CD8-positive, alpha-beta memory T cell (primary cell): ENCODE measurements around the gene GLMP. TPM values are rescaled to one million over a fixed set of nuclear protein-coding genes. Genes with fewer than 3 reads are reported as not detected.

Experiments
- CTCF ChIA-PET: fragments of 350-600 bp; sonication (Branson Sonifier 250); formaldehyde crosslinking; loops from one replicate; lab custom pipeline; 2021; ENCODE audit warnings: antibody characterized with exemption; lab: Charles Lee
- POLR2A ChIA-PET: fragments of 350-600 bp; sonication (Branson Sonifier 250); formaldehyde crosslinking; loops from one replicate; lab custom pipeline; 2021; ENCODE audit warnings: antibody characterized with exemption; lab: Charles Lee
- DNase-seq, 5 donors: peaks; one replicate each; pipeline versions ENCODE4 v3.0.0 to v3.0.0-alpha.2; 2020 to 2022; ENCODE audit warnings: mixed read lengths in 1 of 5
- H3K27ac ChIP-seq: one replicate; pipeline ENCODE4 v1.7.0; 2013; ENCODE audit warnings: low read depth, mild to moderate bottlenecking, low read length, moderate library complexity
- H3K27me3 ChIP-seq: 2 replicates; pipeline ENCODE4 v1.7.0; 2013; ENCODE audit warnings: low read length, mild to moderate bottlenecking; ENCODE audit not compliant: insufficient read depth, poor library complexity, severe bottlenecking
- H3K36me3 ChIP-seq: 2 replicates; pipeline ENCODE4 v1.7.0; 2013; ENCODE audit warnings: mild to moderate bottlenecking, low read length, moderate library complexity; ENCODE audit not compliant: insufficient read depth
- H3K4me1 ChIP-seq: 2 replicates; pipeline ENCODE4 v1.7.0; 2013; ENCODE audit warnings: mild to moderate bottlenecking, low read length, moderate library complexity; ENCODE audit not compliant: insufficient read depth
- H3K4me3 ChIP-seq: 2 replicates; pipeline ENCODE4 v1.7.0; 2013; ENCODE audit warnings: mild to moderate bottlenecking, low read length
- H3K9me3 ChIP-seq: 2 replicates; pipeline ENCODE4 v1.7.0; 2013; ENCODE audit warnings: mild to moderate bottlenecking, low read length
- H3K27ac Mint-ChIP-seq, 8 donors: one replicate each; pipeline ENCODE4 v1.8.0; 2020 to 2021; ENCODE audit warnings: mixed read lengths in 8 of 8, mild to moderate bottlenecking in 6 of 8, inconsistent platforms in 3 of 8, moderate library complexity in 3 of 8
- H3K27me3 Mint-ChIP-seq, 2 donors: one replicate each; pipeline ENCODE4 v1.8.0; 2020 to 2021; ENCODE audit warnings: mixed read lengths in 2 of 2, mild to moderate bottlenecking in 1 of 2, moderate library complexity in 1 of 2
- H3K36me3 Mint-ChIP-seq, 3 donors: one replicate each; pipeline ENCODE4 v1.8.0; 2020 to 2021; ENCODE audit warnings: mixed read lengths in 3 of 3, inconsistent platforms in 1 of 3, mild to moderate bottlenecking in 1 of 3
- H3K4me1 Mint-ChIP-seq, 3 donors: one replicate each; pipeline ENCODE4 v1.8.0; 2020 to 2021; ENCODE audit warnings: mixed read lengths in 3 of 3, inconsistent platforms in 1 of 3, mild to moderate bottlenecking in 1 of 3
- H3K4me3 Mint-ChIP-seq, 7 donors: one replicate each; pipeline ENCODE4 v1.8.0; 2020 to 2021; ENCODE audit warnings: mixed read lengths in 7 of 7, mild to moderate bottlenecking in 6 of 7, moderate library complexity in 4 of 7, inconsistent platforms in 2 of 7
- H3K9me3 Mint-ChIP-seq, 5 donors: one replicate each; pipeline ENCODE4 v1.8.0; 2020 to 2022; ENCODE audit warnings: mixed read lengths in 5 of 5, mild to moderate bottlenecking in 3 of 5, moderate library complexity in 2 of 5, inconsistent platforms in 1 of 5
- polyA plus RNA-seq: library from polyadenylated mRNA; unstranded; fragments of 300-500 nt; fragmentation: Illumina TruSeq; gene quantifications from one replicate; pipeline ENCODE4 v1.2.3, GENCODE V29; 2021
- total RNA-seq, 2 experiments: library from RNA; stranded (reverse); gene quantifications; one replicate each; pipeline ENCODE4 v1.2.3, GENCODE V29; 2021

Gene GLMP
- total and polyA plus RNA-seq, 3 experiments from 2014 or later = 18.9 to 20.9 (median 19.5) TPM

DNA sequence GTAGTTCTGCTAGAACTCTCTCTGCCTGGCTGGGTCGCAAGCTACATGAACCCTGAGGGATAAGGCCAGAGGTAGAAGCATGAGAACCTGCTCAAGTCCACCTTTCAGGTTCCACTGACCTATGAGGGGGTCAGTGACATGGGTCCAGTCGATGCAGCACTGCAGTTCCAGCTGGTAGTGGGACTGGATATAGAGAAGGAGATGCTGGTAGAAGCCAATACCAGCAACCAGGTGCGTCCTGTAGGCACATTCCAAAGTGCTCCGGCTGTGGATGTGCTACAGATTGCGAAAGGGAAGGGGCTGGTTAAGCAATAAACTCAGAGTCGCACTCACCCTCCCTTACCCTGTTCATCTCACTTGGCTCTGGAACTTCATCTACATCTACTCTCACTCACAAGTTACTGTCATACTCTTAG lies 18.5 kb downstream of the GLMP start:
- CTCF ChIA-PET = no interaction called here
- H3K36me3 Mint-ChIP-seq = peaks cover 10 to 75% (median 16%) of the 10 kb centered on the region in 3 donors

DNA sequence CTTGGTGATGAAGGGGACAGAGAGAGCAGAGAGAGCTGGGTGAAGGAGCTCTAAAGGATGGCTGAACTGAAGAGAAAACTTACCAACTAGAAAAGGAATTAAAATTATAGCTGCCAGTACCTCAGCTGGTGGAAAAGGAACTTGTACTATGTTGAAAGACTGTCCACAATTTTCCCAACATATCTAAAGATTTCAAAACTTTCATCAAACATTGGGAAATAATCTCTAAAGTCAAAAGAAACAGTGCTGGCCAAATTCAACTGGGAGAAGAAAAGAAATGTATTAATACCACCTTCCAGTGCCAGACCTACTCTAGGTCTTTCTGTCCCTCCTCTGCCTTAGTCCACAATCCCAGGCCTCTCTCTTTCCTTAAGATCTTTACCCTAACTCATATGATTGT lies 18.9 kb downstream of the GLMP start:
- no peak overlapping the region for H3K4me3 Mint-ChIP-seq
- Histone ChIP-seq H3K27ac (no peak overlapping the region), H3K36me3 (peaks cover 65% of the 10 kb centered on the region), H3K9me3 (no peaks in the 10 kb centered on the region), H3K4me3 (no peak overlapping the region), H3K27me3 (no peaks in the 10 kb centered on the region), H3K4me1 (peaks cover 9% of the 10 kb centered on the region)
- no peaks in the 10 kb centered on the region for H3K27me3 Mint-ChIP-seq
- POLR2A ChIA-PET = no interaction called here
- CTCF ChIA-PET = no interaction called here
- H3K27ac Mint-ChIP-seq = peak overlapping the region in 1 of 8 donors; percentile 63
- H3K36me3 Mint-ChIP-seq = peaks cover 10 to 79% (median 18%) of the 10 kb centered on the region in 3 donors
- no peaks in the 10 kb centered on the region for H3K9me3 Mint-ChIP-seq
- DNase-seq = no peak
- peaks cover 18 to 23% (median 22%) of the 10 kb centered on the region in 3 donors for H3K4me1 Mint-ChIP-seq

More for the DNA sequence above, 18.5 kb downstream of the GLMP start:
- Mint-ChIP-seq H3K27ac (peak overlapping the region in 1 of 8 donors; percentile 63), H3K9me3 (no peaks in the 10 kb centered on the region), H3K4me3 (no peak overlapping the region), H3K27me3 (no peaks in the 10 kb centered on the region), H3K4me1 (peaks cover 21 to 27% (median 27%) of the 10 kb centered on the region in 3 donors)
- Histone ChIP-seq H3K4me1 (peaks cover 13% of the 10 kb centered on the region), H3K36me3 (peaks cover 61% of the 10 kb centered on the region), H3K27ac (no peak overlapping the region), H3K4me3 (no peak overlapping the region), H3K9me3 (no peaks in the 10 kb centered on the region), H3K27me3 (no peaks in the 10 kb centered on the region)
- DNase-seq = no peak
- POLR2A ChIA-PET = no interaction called here

DNA sequence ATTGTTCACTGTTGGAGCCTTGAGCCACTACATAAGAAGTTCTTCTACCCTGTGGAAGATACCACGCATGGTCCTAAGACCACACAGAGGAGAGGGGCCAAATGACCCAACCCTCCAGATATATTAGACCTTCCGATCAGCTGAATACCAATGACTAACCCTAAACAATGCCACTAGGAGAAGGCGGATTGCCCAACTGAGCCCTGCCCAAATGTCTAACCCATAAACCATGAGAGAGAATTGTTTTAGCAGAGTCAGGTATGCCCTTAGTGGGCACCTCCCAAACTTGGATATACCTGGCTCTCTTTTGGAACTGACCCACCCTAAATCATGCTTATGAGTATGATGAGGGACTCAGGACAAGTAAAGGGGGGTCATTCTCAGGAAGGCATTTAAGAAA lies 25.2 kb downstream of the GLMP start:
- Histone ChIP-seq H3K9me3 (no peaks in the 10 kb centered on the region), H3K4me3 (no peak overlapping the region), H3K4me1 (no peaks in the 10 kb centered on the region), H3K27me3 (no peaks in the 10 kb centered on the region), H3K36me3 (peaks cover 65% of the 10 kb centered on the region), H3K27ac (no peak overlapping the region)
- no peaks in the 10 kb centered on the region for H3K9me3 Mint-ChIP-seq
- POLR2A ChIA-PET = interaction anchor here (0.8 kb wide), 1 partner anchor 12 kb away, joined by 5 read pairs; the partner anchor contains the start of gene SMG5
- peak overlapping the region in 1 of 8 donors; percentile 8 for H3K27ac Mint-ChIP-seq
- CTCF ChIA-PET = no interaction called here
- DNase-seq = no peak
- H3K4me3 Mint-ChIP-seq = no peak overlapping the region
- H3K36me3 Mint-ChIP-seq = peaks cover 10 to 89% (median 38%) of the 10 kb centered on the region in 3 donors
- no peaks in the 10 kb centered on the region for H3K27me3 Mint-ChIP-seq
- no peaks in the 10 kb centered on the region for H3K4me1 Mint-ChIP-seq

DNA sequence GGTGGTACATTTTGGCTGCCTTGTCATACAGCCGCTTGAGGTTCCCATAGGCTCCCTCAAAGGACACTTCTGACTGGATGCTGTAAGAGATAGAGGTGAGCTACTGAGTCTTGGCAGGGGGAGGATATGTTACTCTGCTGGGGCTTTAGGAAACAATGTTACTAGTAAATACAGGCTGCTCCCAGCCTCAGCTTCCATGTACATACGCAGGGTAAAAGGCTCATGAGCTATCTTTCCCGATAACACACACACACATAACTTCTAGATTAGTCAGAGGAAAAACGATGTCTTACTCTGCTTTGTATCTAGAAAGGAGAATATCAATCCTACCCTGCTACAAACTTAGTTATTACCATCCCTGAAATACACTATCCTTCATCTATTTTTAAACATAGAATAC lies 27.1 kb downstream of the GLMP start:
- H3K27me3 Mint-ChIP-seq = no peaks in the 10 kb centered on the region
- no peaks in the 10 kb centered on the region for H3K9me3 Mint-ChIP-seq
- Histone ChIP-seq H3K36me3 (peaks cover 50% of the 10 kb centered on the region), H3K4me1 (no peaks in the 10 kb centered on the region), H3K9me3 (no peaks in the 10 kb centered on the region), H3K4me3 (no peak overlapping the region), H3K27me3 (no peaks in the 10 kb centered on the region), H3K27ac (no peak overlapping the region)
- H3K36me3 Mint-ChIP-seq = peaks cover 14 to 87% (median 35%) of the 10 kb centered on the region in 3 donors
- H3K4me3 Mint-ChIP-seq = no peak overlapping the region
- ChIA-PET POLR2A (interaction anchor here (0.9 kb wide), 1 partner anchor 9 kb away, joined by 4 read pairs; no protein-coding TSS in a partner anchor), CTCF (no interaction called here)
- DNase-seq = no peak
- peak overlapping the region in 1 of 8 donors; percentile 23 for H3K27ac Mint-ChIP-seq
- no peaks in the 10 kb centered on the region for H3K4me1 Mint-ChIP-seq

DNA sequence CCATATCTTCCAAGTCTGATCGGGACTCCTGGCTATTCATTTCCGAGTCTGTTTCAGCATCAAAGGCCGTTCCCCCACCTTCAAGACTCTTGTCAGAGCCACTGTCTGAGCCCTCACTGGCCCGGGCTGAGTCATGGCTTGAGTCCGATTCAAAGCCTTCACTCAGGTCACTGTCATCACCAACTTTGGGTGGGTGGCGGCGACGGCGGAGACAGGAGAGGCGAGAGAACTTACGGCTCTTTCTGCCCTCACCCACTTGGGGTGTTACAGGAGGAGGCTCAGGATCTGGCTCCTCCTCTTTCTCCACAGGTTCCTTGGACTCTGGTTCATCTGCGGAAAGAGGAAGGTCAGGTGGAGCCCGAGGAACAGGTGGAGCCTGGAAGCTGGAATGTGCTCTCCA lies 29.4 kb downstream of the GLMP start:
- Histone ChIP-seq H3K36me3 (peaks cover 50% of the 10 kb centered on the region), H3K27me3 (no peaks in the 10 kb centered on the region), H3K4me1 (no peaks in the 10 kb centered on the region), H3K9me3 (no peaks in the 10 kb centered on the region), H3K27ac (no peak overlapping the region), H3K4me3 (no peak overlapping the region)
- no peak for DNase-seq
- Mint-ChIP-seq H3K36me3 (peaks cover 12 to 80% (median 31%) of the 10 kb centered on the region in 3 donors), H3K27me3 (no peaks in the 10 kb centered on the region), H3K9me3 (no peaks in the 10 kb centered on the region), H3K4me1 (no peaks in the 10 kb centered on the region), H3K27ac (no peak overlapping the region), H3K4me3 (no peak overlapping the region)
- CTCF ChIA-PET = no interaction called here
- POLR2A ChIA-PET = no interaction called here

DNA sequence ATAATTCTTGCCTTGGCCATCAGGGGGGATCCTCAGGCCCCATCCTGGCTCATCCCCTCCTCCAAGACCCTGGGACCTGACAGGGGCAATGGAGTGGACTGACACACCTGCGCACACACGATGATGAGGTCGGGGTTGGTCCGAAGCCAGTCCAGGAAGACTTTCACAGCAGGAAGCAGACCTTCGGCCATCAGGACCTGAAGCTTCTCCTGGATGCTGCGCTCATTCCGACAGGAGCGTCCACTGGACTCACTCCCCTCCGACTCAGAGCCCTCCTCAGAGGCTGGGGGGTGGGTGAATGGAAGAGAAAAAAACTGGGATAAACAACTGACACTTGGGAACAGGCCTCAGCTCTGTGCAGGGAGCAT lies 32.2 kb downstream of the GLMP start:
- H3K4me1 Mint-ChIP-seq = peaks cover 0 to 2% (median 0%) of the 10 kb centered on the region in 3 donors
- no peak overlapping the region for H3K4me3 Mint-ChIP-seq
- peaks cover 18 to 88% (median 32%) of the 10 kb centered on the region in 3 donors for H3K36me3 Mint-ChIP-seq
- Histone ChIP-seq H3K4me3 (no peak overlapping the region), H3K9me3 (no peaks in the 10 kb centered on the region), H3K36me3 (peaks cover 69% of the 10 kb centered on the region), H3K27ac (no peak overlapping the region), H3K4me1 (no peaks in the 10 kb centered on the region), H3K27me3 (no peaks in the 10 kb centered on the region)
- ChIA-PET POLR2A (no interaction called here), CTCF (interaction anchor here (1.3 kb wide), 1 partner anchor 19 kb away, joined by 3 read pairs; the partner anchor contains the start of gene SMG5)
- H3K27me3 Mint-ChIP-seq = no peaks in the 10 kb centered on the region
- peak overlapping the region in 2 of 8 donors; percentile 12 to 24 for H3K27ac Mint-ChIP-seq
- DNase-seq = no peak
- no peaks in the 10 kb centered on the region for H3K9me3 Mint-ChIP-seq

DNA sequence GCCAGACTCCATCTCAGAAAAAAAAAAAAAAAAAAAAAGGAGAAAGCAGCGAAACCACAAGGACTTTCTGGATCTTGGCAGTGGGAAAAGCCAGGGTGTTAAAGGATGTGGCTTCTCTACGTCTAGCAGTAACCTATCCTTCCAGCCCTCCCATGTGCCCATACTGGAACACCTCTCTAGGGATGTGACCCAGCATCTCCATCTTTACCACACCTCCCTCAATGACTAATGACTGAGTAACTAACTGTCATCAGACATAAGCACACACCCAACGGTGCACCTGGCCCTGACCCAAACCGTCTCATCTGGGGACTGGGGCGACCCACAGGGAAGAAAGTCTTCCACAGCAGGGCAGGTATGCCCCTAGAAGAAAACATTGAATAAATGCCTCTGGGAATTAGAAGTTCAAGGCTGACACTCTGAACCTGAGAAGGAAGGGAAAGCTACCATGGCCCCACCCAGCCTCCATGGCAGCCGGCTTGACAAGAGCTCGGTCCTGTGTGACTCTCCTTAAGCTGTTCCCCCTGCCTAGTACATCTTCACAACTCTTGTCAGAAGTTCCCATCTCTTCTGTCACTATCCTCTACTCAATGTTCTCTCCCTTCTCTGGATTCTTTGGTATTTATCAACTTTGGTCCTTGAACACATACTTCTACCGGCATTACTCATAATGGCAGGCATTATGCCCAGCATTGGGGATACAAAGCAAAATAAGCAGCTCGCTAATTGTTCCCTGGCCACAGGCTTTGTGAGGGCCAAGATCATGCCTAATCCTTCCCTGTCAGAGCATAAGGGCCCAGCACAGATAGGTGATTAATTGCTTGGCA lies 32.8 kb downstream of the GLMP start:
- POLR2A ChIA-PET = no interaction called here

DNA sequence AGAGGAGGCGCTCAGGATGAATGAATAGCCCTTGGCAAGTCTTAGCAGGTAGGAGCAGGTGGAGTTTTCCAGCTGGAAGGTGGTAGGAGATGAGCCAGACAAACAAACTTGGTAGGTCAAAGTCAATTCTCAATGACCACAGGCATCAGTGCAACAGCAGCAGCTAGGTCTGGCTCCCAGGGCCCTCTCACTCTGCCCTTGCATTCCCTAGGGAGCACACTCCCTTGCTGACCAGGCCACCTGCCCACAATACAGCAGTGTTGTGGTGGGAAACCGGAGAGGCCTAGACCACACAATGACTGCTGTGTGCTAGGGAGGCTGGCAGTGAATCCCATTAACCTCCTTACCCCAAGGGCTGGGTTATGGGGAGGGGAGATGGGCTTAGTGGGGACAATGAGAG lies 34.6 kb downstream of the GLMP start:
- peak overlapping the region in 5 of 8 donors; percentile 36 to 82 (median 76) for H3K27ac Mint-ChIP-seq
- CTCF ChIA-PET = no interaction called here
- H3K4me1 ChIP-seq = no peaks in the 10 kb centered on the region
- no peaks in the 10 kb centered on the region for H3K27me3 ChIP-seq
- no peak overlapping the region for H3K4me3 ChIP-seq
- POLR2A ChIA-PET = no interaction called here
- DNase-seq = no peak
- H3K27me3 Mint-ChIP-seq = no peaks in the 10 kb centered on the region
- H3K36me3 ChIP-seq = peaks cover 67% of the 10 kb centered on the region
- peaks cover 0 to 2% (median 0%) of the 10 kb centered on the region in 3 donors for H3K4me1 Mint-ChIP-seq
- H3K4me3 Mint-ChIP-seq = no peak overlapping the region
- no peaks in the 10 kb centered on the region for H3K9me3 Mint-ChIP-seq
- H3K27ac ChIP-seq = no peak overlapping the region
- H3K9me3 ChIP-seq = no peaks in the 10 kb centered on the region
- H3K36me3 Mint-ChIP-seq = peaks cover 18 to 88% (median 28%) of the 10 kb centered on the region in 3 donors

More for the DNA sequence above, 32.8 kb downstream of the GLMP start:
- Mint-ChIP-seq H3K4me3 (no peak overlapping the region), H3K4me1 (peaks cover 0 to 2% (median 0%) of the 10 kb centered on the region in 3 donors), H3K27ac (peak overlapping the region in 5 of 8 donors; percentile 12 to 42 (median 24)), H3K27me3 (no peaks in the 10 kb centered on the region), H3K9me3 (no peaks in the 10 kb centered on the region), H3K36me3 (peaks cover 18 to 88% (median 27%) of the 10 kb centered on the region in 3 donors)
- Histone ChIP-seq H3K27me3 (no peaks in the 10 kb centered on the region), H3K36me3 (peaks cover 73% of the 10 kb centered on the region), H3K4me3 (no peak overlapping the region), H3K4me1 (no peaks in the 10 kb centered on the region), H3K27ac (no peak overlapping the region), H3K9me3 (no peaks in the 10 kb centered on the region)
- DNase-seq = no peak
- CTCF ChIA-PET = interaction anchor here (1.3 kb wide), 1 partner anchor 20 kb away, joined by 3 read pairs; the partner anchor contains the start of gene SMG5
